HG03469 (cell line): ENCODE results near the gene RBP3.

Experiments
- ATAC-seq: cut with Tn5 transposase; IDR thresholded peaks from one replicate; pipeline ENCODE4 v1.9.1; 2021; ENCODE audit warnings: mild to moderate bottlenecking, moderate library complexity, moderate number of reproducible peaks; ENCODE audit not compliant: unreplicated experiment

RBP3 gene

GRCh38 chr10:47356708-47357107 is 8.5 kb downstream of the RBP3 start:
- ATAC-seq, result no peak

- no peak for ATAC-seq
Observed at GRCh38 chr10:47357131-47357582, 9.0 kb downstream of the RBP3 start.

GRCh38 chr10:47357911-47358310 is 9.7 kb downstream of the RBP3 start:
- no peak for ATAC-seq

GRCh38 chr10:47358457-47358856 is 10.3 kb downstream of the RBP3 start:
- no peak for ATAC-seq

GRCh38 chr10:47359101-47359500 is 10.9 kb downstream of the RBP3 start:
- ATAC-seq, result no peak

GRCh38 chr10:47359626-47360418 is 11.7 kb downstream of the RBP3 start:
- no peak for ATAC-seq

- ATAC-seq, result no peak
Observed at GRCh38 chr10:47360419-47361040, 12.4 kb downstream of the RBP3 start.

- no peak for ATAC-seq
Observed at GRCh38 chr10:47361293-47361692, 13.1 kb downstream of the RBP3 start.

- no peak for ATAC-seq
Observed at GRCh38 chr10:47362199-47362598, 14.0 kb downstream of the RBP3 start.

GRCh38 chr10:47363781-47364180 is 15.6 kb downstream of the RBP3 start:
- ATAC-seq, result no peak

- no peak for ATAC-seq
Observed at GRCh38 chr10:47364366-47364765, 16.2 kb downstream of the RBP3 start.

GRCh38 chr10:47364911-47365310 is 16.7 kb downstream of the RBP3 start:
- ATAC-seq, result no peak

GRCh38 chr10:47365431-47366180 is 17.4 kb downstream of the RBP3 start:
- ATAC-seq, result no peak

- no peak for ATAC-seq
Observed at GRCh38 chr10:47366181-47366631, 18.0 kb downstream of the RBP3 start.

- no peak for ATAC-seq
Observed at GRCh38 chr10:47366731-47367460, 18.7 kb downstream of the RBP3 start.

GRCh38 chr10:47367646-47368045 is 19.5 kb downstream of the RBP3 start:
- no peak for ATAC-seq

- no peak for ATAC-seq
Observed at GRCh38 chr10:47368431-47369180, 20.4 kb downstream of the RBP3 start.

GRCh38 chr10:47369251-47369894 is 21.2 kb downstream of the RBP3 start:
- no peak for ATAC-seq

- ATAC-seq, result no peak
Observed at GRCh38 chr10:47370015-47370767, 22.0 kb downstream of the RBP3 start.
